Calu3 (cell line): ENCODE measurements around the gene CFAP57. TPM values are rescaled to one million over a fixed set of nuclear protein-coding genes. Genes with fewer than 3 reads are reported as not detected.

Experiments used
- BruUV-seq: library from RNA; stranded (reverse); fragments of 400-500 nt; replicated peaks from 2 replicates; lab custom pipeline; 2021; lab: Mats Ljungman, UMichigan
- CTCF ChIA-PET: fragments of 300-600 bp; sonication (Branson Sonifier 250); formaldehyde crosslinking; loops from one replicate; lab custom pipeline; 2022; ENCODE audit warnings: antibody characterized with exemption; lab: Charles Lee
- DNase-seq: peaks from one replicate; pipeline ENCODE4 v3.0.0; 2022
- H3K27ac Mint-ChIP-seq: one replicate; pipeline ENCODE4 v1.8.0; 2022; ENCODE audit warnings: mixed read lengths; ENCODE audit not compliant: unreplicated experiment
- H3K27me3 Mint-ChIP-seq: one replicate; pipeline ENCODE4 v1.8.0; 2022; ENCODE audit warnings: mixed read lengths; ENCODE audit not compliant: unreplicated experiment
- H3K36me3 Mint-ChIP-seq: one replicate; pipeline ENCODE4 v1.8.0; 2022; ENCODE audit warnings: mild to moderate bottlenecking, moderate library complexity, mixed read lengths; ENCODE audit not compliant: insufficient read depth, unreplicated experiment
- H3K4me1 Mint-ChIP-seq: one replicate; pipeline ENCODE4 v1.8.0; 2022; ENCODE audit warnings: mild to moderate bottlenecking, low read depth, mixed read lengths; ENCODE audit not compliant: unreplicated experiment
- H3K4me3 Mint-ChIP-seq: one replicate; pipeline ENCODE4 v1.8.0; 2022; ENCODE audit warnings: mild to moderate bottlenecking, low read depth, moderate library complexity, mixed read lengths; ENCODE audit not compliant: unreplicated experiment
- H3K9me3 Mint-ChIP-seq: one replicate; pipeline ENCODE4 v1.8.0; 2022; ENCODE audit warnings: low read depth, mixed read lengths; ENCODE audit not compliant: unreplicated experiment
- CTCF ChIP-seq: fragments of 200-600 bp; IDR thresholded peaks from one replicate; pipeline ENCODE4 v1.8.0; 2022; ENCODE audit warnings: antibody characterized with exemption; ENCODE audit not compliant: unreplicated experiment
- intact Hi-C: fragments of 100-400 bp; cut with micrococcal nuclease; formaldehyde crosslinking; loops from one replicate; pipeline ENCODE4 v1.10.0; 2022; ENCODE audit not compliant: unreplicated experiment
- total RNA-seq: library from RNA; stranded (reverse); gene quantifications from 2 replicates; pipeline ENCODE4 v1.2.3, GENCODE V29; 2022

The CFAP57 gene
- total RNA-seq, 1 experiment from 2014 or later, result 0.26 TPM

- no peak for TF ChIP-seq CTCF
Observed at GRCh38 chr1:43258370-43258769, 86.2 kb downstream of the CFAP57 start.

GRCh38 chr1:43265431-43265830 is 93.3 kb downstream of the CFAP57 start:
- Mint-ChIP-seq H3K27me3 (no peaks in the 10 kb centered on the region), H3K27ac (no peak overlapping the region), H3K9me3 (peaks cover 6% of the 10 kb centered on the region), H3K4me1 (peaks cover 15% of the 10 kb centered on the region), H3K36me3 (peaks cover 13% of the 10 kb centered on the region), H3K4me3 (no peak overlapping the region)
- DNase-seq, result no peak
- intact Hi-C loops, result no loop called here
- TF ChIP-seq CTCF, result no peak
- CTCF ChIA-PET, result no interaction called here
- no TSS peak for BruUV-seq

More at GRCh38 chr1:43258370-43258769, 86.2 kb downstream of the CFAP57 start:
- CTCF ChIA-PET, result no interaction called here
- intact Hi-C loops, result no loop called here
- Mint-ChIP-seq H3K9me3 (no peaks in the 10 kb centered on the region), H3K36me3 (peaks cover 10% of the 10 kb centered on the region), H3K27ac (no peak overlapping the region), H3K27me3 (no peaks in the 10 kb centered on the region), H3K4me1 (peaks cover 20% of the 10 kb centered on the region), H3K4me3 (no peak overlapping the region)
- DNase-seq, result no peak
- BruUV-seq, result no TSS peak

DNA sequence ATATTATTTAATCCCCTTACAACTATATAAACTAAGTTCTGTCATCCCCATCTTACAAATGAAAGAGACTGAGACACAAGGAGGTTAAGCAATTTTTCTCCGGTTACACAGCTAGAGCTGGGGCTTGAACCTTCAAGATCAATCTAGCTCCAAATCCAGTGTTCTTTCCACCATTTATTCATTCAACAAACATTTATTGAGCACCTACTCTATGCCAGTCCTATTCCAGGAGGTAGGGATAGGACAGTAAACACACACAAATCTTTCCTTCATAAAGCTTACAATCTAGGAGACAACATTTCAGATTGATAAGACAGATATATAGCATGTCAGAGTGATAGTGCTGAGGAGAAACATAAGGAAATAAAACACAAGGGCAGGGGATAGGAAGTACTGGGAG is 94.8 kb downstream of the CFAP57 start:
- Mint-ChIP-seq H3K4me3 (no peak overlapping the region), H3K9me3 (peaks cover 6% of the 10 kb centered on the region), H3K27me3 (no peaks in the 10 kb centered on the region), H3K36me3 (peaks cover 23% of the 10 kb centered on the region), H3K4me1 (peaks cover 30% of the 10 kb centered on the region), H3K27ac (no peak overlapping the region)
- DNase-seq, result no peak
- BruUV-seq, result no TSS peak
- CTCF ChIA-PET, result interaction anchor here (0.6 kb wide), 1 partner anchor 1485 kb away, joined by 7 read pairs; no protein-coding TSS in a partner anchor
- no peak for TF ChIP-seq CTCF
- intact Hi-C loops, result no loop called here

GRCh38 chr1:43267291-43267805 is 95.2 kb downstream of the CFAP57 start:
- Mint-ChIP-seq H3K36me3 (peaks cover 23% of the 10 kb centered on the region), H3K27ac (no peak overlapping the region), H3K27me3 (no peaks in the 10 kb centered on the region), H3K4me3 (no peak overlapping the region), H3K9me3 (peaks cover 6% of the 10 kb centered on the region), H3K4me1 (peaks cover 31% of the 10 kb centered on the region)
- no TSS peak for BruUV-seq
- intact Hi-C loops, result no loop called here
- CTCF ChIA-PET, result interaction anchor here (0.6 kb wide), 1 partner anchor 1485 kb away, joined by 7 read pairs; no protein-coding TSS in a partner anchor
- no peak for TF ChIP-seq CTCF
- no peak for DNase-seq
